ENCODE measurements around the gene OASL.

OASL gene

GRCh38 chr12:121013715-121014114 is 25.3 kb downstream of the OASL start:
- no peak for DNase-seq

GRCh38 chr12:121011820-121012219 is 27.2 kb downstream of the OASL start:
- DNase-seq, result no peak

- no peak for DNase-seq
These were observed 28.2 kb downstream of the OASL start for GRCh38 chr12:121010860-121011259.

- DNase-seq, result no peak
These were observed 29.3 kb downstream of the OASL start for GRCh38 chr12:121009741-121010140.

- DNase-seq, result no peak
These were observed 30.5 kb downstream of the OASL start for GRCh38 chr12:121008347-121009098.

- no peak for DNase-seq
These were observed 33.7 kb downstream of the OASL start for GRCh38 chr12:121005346-121005815.

GRCh38 chr12:121004253-121004815 is 34.7 kb downstream of the OASL start:
- no peak for DNase-seq

- no peak for DNase-seq
These were observed 35.4 kb downstream of the OASL start for GRCh38 chr12:121003650-121004049.

- DNase-seq, result no peak
These were observed 37.1 kb downstream of the OASL start for GRCh38 chr12:121001841-121002483.

- no peak for DNase-seq
These were observed 38.0 kb downstream of the OASL start for GRCh38 chr12:121001060-121001459.

GRCh38 chr12:121000530-121000929 is 38.5 kb downstream of the OASL start:
- DNase-seq, result no peak

GRCh38 chr12:120999191-121000120 is 39.6 kb downstream of the OASL start:
- DNase-seq, result no peak

GRCh38 chr12:120998435-120998834 is 40.6 kb downstream of the OASL start:
- DNase-seq, result no peak

- no peak for DNase-seq
These were observed 41.6 kb downstream of the OASL start for GRCh38 chr12:120997448-120997847.

- no peak for DNase-seq
These were observed 42.8 kb downstream of the OASL start for GRCh38 chr12:120996133-120996746.

- DNase-seq, result no peak
These were observed 44.3 kb downstream of the OASL start for GRCh38 chr12:120994589-120995337.

- DNase-seq, result no peak
These were observed 45.0 kb downstream of the OASL start for GRCh38 chr12:120994059-120994458.

- DNase-seq, result no peak
These were observed 45.5 kb downstream of the OASL start for GRCh38 chr12:120993496-120993895.

GRCh38 chr12:120992989-120993388 is 46.1 kb downstream of the OASL start:
- DNase-seq, result no peak

GRCh38 chr12:120991965-120992364 is 47.1 kb downstream of the OASL start:
- DNase-seq, result no peak

GRCh38 chr12:120990487-120991055 is 48.5 kb downstream of the OASL start:
- no peak for DNase-seq

Measured in right hindlimb (tissue), 1 donor.